LNCaP clone FGC (cell line): Measurements from ENCODE around the gene TREH.
"Not testable (repeated sequence)": the region's sequence is repeated elsewhere in the genome, so short reads cannot be mapped to it uniquely, and the experiment has no call there.

Source experiments
- DNase-seq: peaks from one replicate; pipeline ENCODE4 v3.0.0-alpha.2; 2011; ENCODE audit warnings: low read depth
- H3K4me3 ChIP-seq: 2 replicates; pipeline ENCODE4 v1.5.1; 2011; ENCODE audit warnings: mild to moderate bottlenecking, low read depth, low read length, control low read depth
- CTCF ChIP-seq: IDR thresholded peaks from 2 replicates; pipeline ENCODE4 v1.5.1; 2012; ENCODE audit warnings: mild to moderate bottlenecking; ENCODE audit not compliant: control insufficient read depth, insufficient read depth; ENCODE audit errors: extremely low read depth

TREH gene

GRCh38 chr11:118679483-118679882, at the start of gene TREH:
TREH (minus strand) TSS chr11:118679650; CDS start chr11:118679627, 23 bp downstream.
- TF ChIP-seq CTCF, result no peak
- DNase-seq, result no peak
- no peak within 1 kb of the TSS for H3K4me3 ChIP-seq

- not testable (repeated sequence) for H3K4me3 ChIP-seq, DNase-seq
Measured at GRCh38 chr11:118728112-118728511, 48.7 kb upstream of the TREH start.

- not testable (repeated sequence) for H3K4me3 ChIP-seq, DNase-seq
Measured at GRCh38 chr11:118727721-118728066, 48.2 kb upstream of the TREH start.

GRCh38 chr11:118727001-118727720, 47.7 kb upstream of the TREH start:
- not testable (repeated sequence) for H3K4me3 ChIP-seq, DNase-seq

GRCh38 chr11:118721478-118722015, 42.1 kb upstream of the TREH start:
- DNase-seq, H3K4me3 ChIP-seq: not testable (repeated sequence)

- H3K4me3 ChIP-seq, DNase-seq: not testable (repeated sequence)
Measured at GRCh38 chr11:118720740-118721139, 41.3 kb upstream of the TREH start.

- not testable (repeated sequence) for DNase-seq, H3K4me3 ChIP-seq
Measured at GRCh38 chr11:118720078-118720477, 40.6 kb upstream of the TREH start.

- DNase-seq, H3K4me3 ChIP-seq: not testable (repeated sequence)
Measured at GRCh38 chr11:118718562-118718961, 39.1 kb upstream of the TREH start.

- not testable (repeated sequence) for DNase-seq, H3K4me3 ChIP-seq
Measured at GRCh38 chr11:118717733-118718132, 38.3 kb upstream of the TREH start.

- not testable (repeated sequence) for DNase-seq, H3K4me3 ChIP-seq
Measured at GRCh38 chr11:118717221-118717620, 37.8 kb upstream of the TREH start.

- DNase-seq, result no peak
- no peak overlapping the region for H3K4me3 ChIP-seq
- TF ChIP-seq CTCF, result no peak
Measured at GRCh38 chr11:118715837-118716260, 36.4 kb upstream of the TREH start.

GRCh38 chr11:118715245-118715831, 35.9 kb upstream of the TREH start:
- no peak for TF ChIP-seq CTCF
- H3K4me3 ChIP-seq, result no peak overlapping the region
- no peak for DNase-seq
